ENCODE data around the gene TC2N.
A peak's percentile ranks its signal among the peaks of the same experiment; 100 is the strongest.
"Not testable (repeated sequence)": the region's sequence is repeated elsewhere in the genome, so short reads cannot be mapped to it uniquely, and the experiment has no call there.

The TC2N gene

GRCh38 chr14:91888641-91889476 is 21.5 kb upstream of the TC2N start:
- DNase-seq: no peak

- no peak for DNase-seq
These were observed 19.6 kb upstream of the TC2N start for GRCh38 chr14:91886961-91887360.

GRCh38 chr14:91885839-91886238 is 18.5 kb upstream of the TC2N start:
- DNase-seq: no peak

- no peak for DNase-seq
These were observed 17.9 kb upstream of the TC2N start for GRCh38 chr14:91885113-91885712.

- no peak for DNase-seq
These were observed 17.3 kb upstream of the TC2N start for GRCh38 chr14:91884664-91885063.

GRCh38 chr14:91883753-91884152 is 16.4 kb upstream of the TC2N start:
- no peak for DNase-seq

- no peak for DNase-seq
These were observed 15.4 kb upstream of the TC2N start for GRCh38 chr14:91882776-91883175.

- DNase-seq: no peak
These were observed 15.0 kb upstream of the TC2N start for GRCh38 chr14:91882369-91882768.

GRCh38 chr14:91879196-91879595 is 11.9 kb upstream of the TC2N start:
- no peak for DNase-seq

GRCh38 chr14:91878274-91878673 is 10.9 kb upstream of the TC2N start:
- no peak for DNase-seq

- DNase-seq: no peak
These were observed 10.1 kb upstream of the TC2N start for GRCh38 chr14:91877376-91877915.

GRCh38 chr14:91876492-91876891 is 9.2 kb upstream of the TC2N start:
- no peak for DNase-seq

GRCh38 chr14:91875525-91876286 is 8.4 kb upstream of the TC2N start:
- no peak for DNase-seq

GRCh38 chr14:91873471-91874415 is 6.4 kb upstream of the TC2N start:
- peak; percentile 73 for DNase-seq

GRCh38 chr14:91872517-91873470 is 5.5 kb upstream of the TC2N start:
- peak; percentile 59 for DNase-seq

GRCh38 chr14:91872011-91872501 is 4.7 kb upstream of the TC2N start:
- peak; percentile 54 for DNase-seq

GRCh38 chr14:91871401-91871800 is 4.1 kb upstream of the TC2N start:
- not testable (repeated sequence) for DNase-seq

- no peak for DNase-seq
These were observed 3.6 kb upstream of the TC2N start for GRCh38 chr14:91870890-91871289.

- peak; percentile 75 for DNase-seq
These were observed 2.7 kb upstream of the TC2N start for GRCh38 chr14:91870001-91870400.

GRCh38 chr14:91869556-91869955 is 2.2 kb upstream of the TC2N start:
- no peak for DNase-seq

Measured in effector CD4-positive, alpha-beta T cell (primary cell).